Esophagus muscularis mucosa (tissue), 4 donors: ENCODE measurements around the gene CTF1.

Experiments
- EP300 ChIP-seq: sonication (generic); formaldehyde crosslinking; IDR thresholded peaks from one replicate; pipeline ENCODE4 v1.6.1; 2017; ENCODE audit warnings: antibody characterized with exemption
- POLR2AphosphoS5 ChIP-seq, 2 donors: sonication (generic); formaldehyde crosslinking; IDR thresholded peaks; one replicate each; pipeline ENCODE4 v1.6.1; 2017; ENCODE audit warnings: antibody characterized with exemption in 2 of 2
- TF ChIP-seq, protein P1 (sequence below), 3 experiments: fragments of 200-600 bp in 2 of 3; fragments of 450-650 bp in 1 of 3; sonication (generic) in 2 of 3; IDR thresholded peaks; one replicate each; pipeline ENCODE4 v1.5.1; 2017 to 2019; ENCODE audit warnings: antibody characterized with exemption in 3 of 3, mild to moderate bottlenecking in 2 of 3, moderate library complexity in 1 of 3

GRCh38 chr16:30951193-30951592 is 54.8 kb downstream of the CTF1 start:
- no peak for TF ChIP-seq POLR2AphosphoS5 (IDR thresholded peaks at IDR 0.05)
- TF ChIP-seq, protein P1, sequence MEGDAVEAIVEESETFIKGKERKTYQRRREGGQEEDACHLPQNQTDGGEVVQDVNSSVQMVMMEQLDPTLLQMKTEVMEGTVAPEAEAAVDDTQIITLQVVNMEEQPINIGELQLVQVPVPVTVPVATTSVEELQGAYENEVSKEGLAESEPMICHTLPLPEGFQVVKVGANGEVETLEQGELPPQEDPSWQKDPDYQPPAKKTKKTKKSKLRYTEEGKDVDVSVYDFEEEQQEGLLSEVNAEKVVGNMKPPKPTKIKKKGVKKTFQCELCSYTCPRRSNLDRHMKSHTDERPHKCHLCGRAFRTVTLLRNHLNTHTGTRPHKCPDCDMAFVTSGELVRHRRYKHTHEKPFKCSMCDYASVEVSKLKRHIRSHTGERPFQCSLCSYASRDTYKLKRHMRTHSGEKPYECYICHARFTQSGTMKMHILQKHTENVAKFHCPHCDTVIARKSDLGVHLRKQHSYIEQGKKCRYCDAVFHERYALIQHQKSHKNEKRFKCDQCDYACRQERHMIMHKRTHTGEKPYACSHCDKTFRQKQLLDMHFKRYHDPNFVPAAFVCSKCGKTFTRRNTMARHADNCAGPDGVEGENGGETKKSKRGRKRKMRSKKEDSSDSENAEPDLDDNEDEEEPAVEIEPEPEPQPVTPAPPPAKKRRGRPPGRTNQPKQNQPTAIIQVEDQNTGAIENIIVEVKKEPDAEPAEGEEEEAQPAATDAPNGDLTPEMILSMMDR (IDR thresholded peaks at IDR 0.05), result no peak
- no peak for TF ChIP-seq EP300
